Ecto neural progenitor cell (in vitro differentiated cells): ENCODE measurements around the gene CRYBG3.

Experiments
- DNase-seq: peaks from one replicate; pipeline ENCODE4 v3.0.0-alpha.2; 2018; ENCODE audit warnings: low spot score

CRYBG3 gene

DNA sequence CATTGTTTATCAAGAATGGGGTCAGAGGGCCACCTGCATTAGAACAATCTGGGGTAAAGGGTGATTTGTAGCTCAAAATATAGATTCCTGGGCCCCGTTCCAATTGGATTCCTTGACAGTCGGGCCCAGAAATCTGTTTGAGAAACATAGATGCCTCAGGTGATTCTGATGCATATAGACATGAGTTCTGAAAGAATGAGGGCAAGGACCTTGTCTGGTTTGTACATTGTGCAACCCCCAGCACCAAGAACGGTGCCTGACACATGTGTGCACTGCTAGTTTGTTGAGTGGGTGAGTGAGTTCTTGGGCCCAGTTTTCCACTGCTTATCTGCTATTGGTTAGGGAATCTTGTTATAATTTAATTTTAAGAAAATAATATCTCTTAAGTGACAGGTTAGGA lies 16.6 kb downstream of the CRYBG3 start:
- DNase-seq = no peak

DNA sequence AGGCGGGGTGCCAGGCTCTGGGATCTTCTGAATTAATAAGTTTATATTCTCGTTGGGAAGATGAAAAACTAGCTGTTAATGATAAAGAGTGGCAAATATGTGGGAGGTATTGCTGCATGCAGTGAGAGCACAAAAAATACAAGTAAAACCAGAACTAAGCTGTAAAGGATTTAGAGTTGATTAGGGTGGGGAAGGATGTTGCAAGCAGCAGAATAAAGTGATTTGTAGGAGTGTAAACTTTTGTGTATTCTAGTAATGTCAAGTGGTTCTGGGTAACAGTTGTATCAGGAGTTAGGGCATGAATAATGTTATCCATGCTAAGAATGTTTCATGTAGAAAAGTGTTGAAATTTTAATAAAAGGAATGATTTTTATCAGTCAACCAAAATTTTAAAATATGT lies 18.1 kb downstream of the CRYBG3 start:
- DNase-seq = no peak

DNA sequence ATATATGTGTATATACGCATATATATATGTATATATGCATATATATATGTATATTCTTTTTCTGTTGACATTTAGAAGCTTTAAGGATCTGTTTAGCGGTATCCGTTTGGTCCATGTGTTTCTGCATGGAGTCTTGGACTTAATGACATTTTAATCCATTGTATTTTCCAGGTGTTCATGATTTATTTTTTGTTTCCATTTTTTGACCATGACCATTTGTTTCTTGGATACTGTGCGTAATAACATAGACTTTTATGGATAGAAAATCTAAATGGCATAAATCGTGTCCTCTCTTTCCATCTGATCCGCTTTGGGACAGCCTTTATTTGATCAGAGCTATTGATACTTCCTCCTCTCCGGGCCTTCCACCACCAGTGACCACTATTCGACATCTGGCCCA lies 19.5 kb downstream of the CRYBG3 start:
- DNase-seq = no peak

DNA sequence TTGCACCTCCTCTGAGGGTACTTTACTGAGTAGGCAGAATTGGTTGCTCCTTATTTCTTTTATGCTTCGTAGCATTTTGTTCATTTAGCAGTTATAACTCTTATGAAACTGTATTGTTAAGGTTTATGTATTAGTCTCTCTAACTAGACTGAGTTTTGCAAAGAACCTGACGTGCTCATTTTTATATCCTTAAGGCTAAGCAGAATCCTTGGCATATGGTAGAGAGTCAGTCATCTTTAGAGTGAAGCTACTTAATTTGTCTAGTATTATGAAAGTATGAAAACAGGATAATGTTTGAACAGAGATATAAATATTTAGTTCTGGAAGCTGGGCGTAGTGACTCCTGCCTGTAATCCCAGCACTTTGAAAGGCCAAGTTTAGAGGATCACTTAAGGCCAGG lies 20.1 kb downstream of the CRYBG3 start:
- no peak for DNase-seq

DNA sequence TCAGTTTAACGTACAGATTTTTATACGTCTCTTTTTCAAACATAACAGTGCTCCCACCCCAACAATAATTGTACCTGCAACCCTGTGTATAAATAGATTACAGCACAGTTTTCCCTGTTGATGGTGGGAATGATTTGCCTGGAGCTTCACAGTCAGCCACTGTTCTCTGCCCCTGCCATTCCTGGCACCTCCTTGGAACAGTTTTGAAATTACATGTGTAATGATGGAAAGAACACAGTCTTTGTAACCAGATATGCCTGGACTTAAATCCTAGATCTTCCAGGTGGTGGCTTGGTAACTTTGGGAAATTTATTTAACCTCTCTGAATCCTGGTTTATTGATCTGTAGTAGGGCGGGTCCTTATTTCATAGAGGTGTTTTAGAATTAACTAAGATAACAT lies 27.0 kb downstream of the CRYBG3 start:
- DNase-seq = no peak

DNA sequence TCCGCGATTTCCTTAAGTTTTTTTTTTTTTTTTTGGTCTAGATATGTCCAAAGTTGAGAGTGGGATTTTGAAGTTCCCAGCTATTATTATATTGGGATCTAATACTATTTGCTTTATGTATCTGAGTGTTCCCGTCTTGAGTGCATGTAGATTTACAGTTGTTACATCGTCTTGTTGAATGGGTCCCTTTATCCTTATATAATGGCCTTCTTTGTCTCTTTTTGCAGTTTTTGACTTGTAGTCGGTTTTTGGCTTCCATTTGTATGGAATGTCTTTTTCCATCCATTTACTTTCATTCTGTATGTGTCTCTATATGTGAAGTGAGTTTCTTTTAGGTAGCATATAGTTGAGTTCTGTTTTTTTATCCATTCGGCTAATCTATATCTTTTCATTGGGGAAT lies 35.6 kb downstream of the CRYBG3 start:
- DNase-seq = no peak

DNA sequence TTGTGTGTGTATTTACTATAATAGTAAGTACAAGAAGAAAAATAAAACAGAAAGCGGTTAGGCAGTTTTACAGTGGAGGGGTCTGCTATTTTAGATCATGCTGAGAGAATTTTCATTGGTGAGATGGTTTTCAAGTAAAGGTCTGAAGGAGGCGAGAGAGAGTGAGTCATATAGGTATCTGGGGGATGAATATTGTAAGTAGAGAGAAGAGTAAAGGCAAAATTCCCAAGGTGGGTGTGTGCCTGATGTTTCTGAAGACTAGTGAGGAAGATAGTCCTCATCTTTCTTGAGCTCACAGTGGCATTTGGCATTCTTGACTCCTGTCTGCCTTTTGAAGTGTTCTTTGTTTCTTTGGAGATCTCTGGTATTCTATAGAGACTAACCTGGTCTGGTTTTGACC lies 38.6 kb downstream of the CRYBG3 start:
- no peak for DNase-seq

DNA sequence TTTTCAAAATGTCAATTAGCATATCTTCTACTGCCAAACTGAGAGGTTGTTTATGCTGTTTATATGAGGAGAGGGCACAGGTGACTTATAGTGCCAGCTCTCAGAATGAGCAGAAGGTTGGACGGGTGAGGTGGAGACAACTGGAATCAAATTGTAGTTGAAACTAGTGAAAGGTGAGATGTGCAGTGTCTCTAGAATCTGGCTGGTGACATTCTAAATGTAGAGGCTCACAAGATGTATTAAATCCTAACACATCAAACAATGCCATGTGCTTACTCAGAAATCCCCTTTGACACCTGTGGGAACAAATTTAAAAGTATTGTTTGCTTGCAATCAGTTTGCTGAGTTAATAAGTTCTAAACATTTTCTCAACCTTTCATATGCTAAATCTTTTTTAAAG lies 40.8 kb downstream of the CRYBG3 start:
- no peak for DNase-seq

DNA sequence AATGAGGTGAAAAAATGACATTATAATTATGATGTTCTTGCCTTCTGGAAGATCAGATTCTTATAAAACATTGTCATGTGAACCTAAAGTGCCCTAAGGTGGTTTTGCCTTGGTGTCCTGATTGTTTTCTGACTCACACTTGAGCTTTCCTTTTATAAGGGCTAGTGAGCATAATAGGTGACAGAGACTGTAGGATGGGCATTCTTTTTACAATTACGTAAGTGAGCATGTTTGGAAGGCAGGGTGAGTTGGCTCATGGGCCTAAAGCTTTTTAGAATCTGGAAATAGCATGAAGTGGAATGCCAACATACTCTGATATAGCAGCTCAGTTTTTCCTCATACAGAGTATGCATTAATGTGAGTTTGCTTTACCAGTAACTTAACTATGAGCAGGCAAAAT lies 41.2 kb downstream of the CRYBG3 start:
- no peak for DNase-seq

DNA sequence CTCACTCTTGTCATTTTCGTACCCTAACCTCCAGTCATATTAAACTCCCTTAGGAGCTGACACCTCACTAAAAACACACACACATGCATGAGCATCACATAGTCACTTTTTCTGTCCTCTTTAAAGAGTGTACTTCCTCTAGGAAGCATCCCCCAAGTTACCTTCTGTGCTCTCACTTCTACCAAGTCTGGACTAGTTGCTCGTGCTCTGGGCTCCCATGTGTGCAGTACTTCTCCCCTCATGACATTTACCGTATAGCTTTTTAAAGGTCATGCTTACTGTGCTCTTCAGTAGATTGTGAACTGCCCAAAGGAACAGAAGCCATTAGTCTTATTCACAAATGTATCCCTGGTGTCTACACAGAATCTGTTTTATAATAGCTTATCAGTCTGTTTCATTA lies 42.0 kb downstream of the CRYBG3 start:
- no peak for DNase-seq

DNA sequence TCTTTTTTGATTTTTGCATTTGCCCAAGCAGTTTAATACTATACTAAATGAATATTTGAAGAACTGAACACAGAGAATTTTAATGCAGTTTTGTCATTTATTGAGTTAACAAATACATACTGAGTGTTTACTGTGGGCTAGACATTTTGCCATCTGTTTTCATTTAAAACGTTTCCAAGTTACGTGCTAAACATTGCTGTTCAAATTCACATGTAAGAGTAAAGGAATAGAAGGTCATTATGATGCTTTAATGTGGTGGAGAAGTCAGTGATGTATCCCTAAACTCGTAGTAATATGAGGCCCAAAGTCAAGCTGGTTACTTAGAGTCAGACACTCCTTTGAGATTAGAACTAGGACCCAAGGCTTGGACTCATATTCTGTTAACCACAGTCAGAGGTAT lies 49.4 kb downstream of the CRYBG3 start:
- DNase-seq = no peak

DNA sequence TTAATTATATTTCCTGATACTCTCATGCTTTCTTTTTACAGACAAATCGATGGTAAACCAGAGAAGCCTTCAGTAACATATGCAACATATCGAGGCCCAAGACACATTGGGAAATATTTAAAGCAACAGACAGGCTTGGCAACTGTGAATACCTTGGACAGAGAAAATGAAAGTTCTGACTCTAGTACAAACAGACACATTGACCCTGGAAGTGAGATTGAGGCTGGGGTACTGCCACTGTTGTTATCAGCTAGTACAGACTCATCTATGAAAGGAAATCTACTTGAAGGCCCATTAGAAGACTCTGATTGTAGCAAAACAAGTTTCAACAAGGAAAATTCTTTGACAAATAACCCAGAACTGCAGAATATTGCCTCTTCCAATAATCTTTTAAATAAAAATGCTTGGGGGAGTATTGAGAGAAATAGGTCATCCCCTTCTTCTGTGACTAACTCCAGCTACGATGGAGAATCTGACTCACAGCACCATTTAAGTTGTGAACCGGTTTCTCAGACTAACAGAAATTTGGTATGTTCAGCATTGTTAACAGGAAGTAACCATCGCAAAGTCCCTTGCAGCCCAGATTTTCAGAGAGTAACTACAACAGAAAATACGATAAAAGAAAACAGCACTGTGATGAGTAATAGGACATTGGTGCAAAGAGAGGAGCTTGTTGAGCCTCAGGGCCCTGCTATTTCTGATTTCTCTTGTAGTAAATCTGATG lies 50.2 kb downstream of the CRYBG3 start:
- no peak for DNase-seq

DNA sequence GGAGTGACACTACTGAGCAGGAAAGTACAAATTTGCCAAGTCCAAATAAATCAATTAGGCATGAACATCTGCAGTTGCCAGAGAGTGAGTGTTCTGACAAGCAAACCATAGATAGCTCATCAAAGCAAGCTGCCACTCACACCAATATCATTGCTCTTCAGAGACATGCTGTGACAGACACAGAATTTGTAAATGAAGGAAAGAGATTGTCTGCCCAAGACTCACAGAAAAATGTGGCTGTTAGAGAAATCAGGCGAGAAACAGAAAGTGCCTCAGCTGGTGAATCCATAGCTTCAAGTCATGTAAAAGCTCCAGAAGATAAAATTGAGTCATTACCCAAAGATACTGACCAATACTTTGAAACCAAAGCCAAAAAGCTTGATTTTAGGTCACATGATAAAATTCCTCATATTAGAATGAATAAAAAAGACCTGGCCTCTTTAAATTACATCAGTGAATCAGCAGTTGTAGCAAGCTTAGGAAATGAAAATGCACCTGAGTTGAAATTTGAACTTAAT lies 50.8 kb downstream of the CRYBG3 start:
- no peak for DNase-seq

DNA sequence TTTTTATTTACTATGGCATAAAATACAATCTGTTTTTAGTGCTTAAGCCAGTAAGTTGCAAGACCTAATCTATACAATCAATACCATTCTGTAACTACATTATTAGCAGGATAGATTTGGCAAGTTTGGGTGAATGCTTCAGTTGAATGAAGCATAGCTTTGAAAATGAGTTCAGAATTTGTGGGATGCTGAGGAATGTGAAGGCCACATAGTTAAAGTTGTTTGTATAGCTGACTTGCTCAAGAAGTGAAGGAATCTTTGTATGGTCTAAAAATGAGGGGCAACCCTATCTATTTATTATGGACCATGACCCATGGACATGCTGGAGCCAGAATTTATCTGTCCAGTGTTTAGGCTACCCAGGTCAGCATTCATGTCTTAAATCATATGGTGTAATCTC lies 58.5 kb downstream of the CRYBG3 start:
- DNase-seq = no peak

DNA sequence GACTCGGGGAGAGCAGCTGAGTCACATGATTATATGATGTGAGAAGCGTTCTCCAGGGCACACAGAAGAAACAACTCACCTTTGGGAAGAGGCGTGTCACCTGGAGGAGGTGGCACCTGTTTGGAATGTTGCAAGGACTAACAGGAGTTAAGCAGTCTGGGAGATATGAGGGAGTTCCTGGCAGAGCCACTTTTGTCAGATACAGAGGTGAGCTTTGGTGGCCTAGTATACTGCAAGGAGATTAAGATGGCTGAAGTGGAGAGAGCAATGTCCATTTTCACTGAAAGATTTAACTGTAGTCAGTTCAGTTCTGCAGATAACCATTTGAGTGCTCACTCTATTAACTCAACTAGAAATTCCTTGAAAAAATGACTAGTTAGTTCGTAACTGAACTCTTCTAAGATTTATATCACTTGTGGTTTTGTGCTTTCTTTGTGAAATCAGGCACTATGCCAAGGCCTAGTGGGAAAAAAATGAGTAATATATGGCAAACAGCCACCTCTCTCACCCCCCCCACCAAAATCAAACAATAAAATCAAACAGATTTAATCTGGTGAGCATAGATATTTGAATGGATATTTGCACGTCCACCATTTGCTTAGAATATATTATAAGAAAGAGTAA lies 61.3 kb downstream of the CRYBG3 start:
- no peak for DNase-seq

DNA sequence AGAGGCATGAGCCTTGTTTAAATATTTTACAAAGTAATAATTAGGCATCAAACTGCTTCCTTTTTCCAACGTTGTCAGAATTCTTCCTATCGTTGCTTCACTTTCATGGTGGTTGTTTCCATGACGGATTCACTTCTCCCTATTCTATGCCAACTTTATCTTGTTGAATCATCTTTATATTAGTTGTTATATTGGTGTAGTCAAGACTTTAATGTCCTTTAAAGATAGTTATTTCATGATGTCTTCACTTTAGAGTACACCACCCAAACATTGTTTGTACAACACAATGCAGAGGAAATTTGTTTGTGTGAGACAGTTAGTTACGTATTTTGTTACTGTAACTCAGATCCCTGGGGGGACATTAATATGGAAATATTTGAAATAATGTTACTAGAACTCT lies 61.9 kb downstream of the CRYBG3 start:
- DNase-seq = no peak

DNA sequence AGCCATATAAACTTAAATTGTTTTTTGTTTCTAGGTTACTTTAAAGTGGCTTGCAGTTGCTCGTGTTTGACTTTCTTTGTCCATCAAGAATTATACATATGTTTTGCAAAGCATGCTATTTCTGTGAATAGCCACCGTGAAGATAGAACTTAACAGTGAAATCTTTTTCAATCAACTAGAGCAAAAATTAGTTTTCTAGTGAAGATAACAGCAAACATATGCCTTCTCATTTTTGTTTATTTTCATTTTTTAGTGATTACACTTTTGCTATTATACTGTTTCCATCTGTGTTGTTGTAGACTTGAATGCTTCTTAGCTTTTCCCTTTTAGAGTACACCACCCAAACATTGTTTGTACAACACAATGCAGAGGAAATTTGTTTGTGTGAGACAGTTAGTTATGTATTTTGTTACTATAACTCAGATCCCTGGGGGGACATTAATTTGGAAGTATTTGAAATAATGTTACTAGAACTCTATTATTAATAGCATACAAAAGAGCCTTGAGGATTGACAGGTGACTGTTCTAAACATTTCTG lies 62.8 kb downstream of the CRYBG3 start:
- DNase-seq = no peak

DNA sequence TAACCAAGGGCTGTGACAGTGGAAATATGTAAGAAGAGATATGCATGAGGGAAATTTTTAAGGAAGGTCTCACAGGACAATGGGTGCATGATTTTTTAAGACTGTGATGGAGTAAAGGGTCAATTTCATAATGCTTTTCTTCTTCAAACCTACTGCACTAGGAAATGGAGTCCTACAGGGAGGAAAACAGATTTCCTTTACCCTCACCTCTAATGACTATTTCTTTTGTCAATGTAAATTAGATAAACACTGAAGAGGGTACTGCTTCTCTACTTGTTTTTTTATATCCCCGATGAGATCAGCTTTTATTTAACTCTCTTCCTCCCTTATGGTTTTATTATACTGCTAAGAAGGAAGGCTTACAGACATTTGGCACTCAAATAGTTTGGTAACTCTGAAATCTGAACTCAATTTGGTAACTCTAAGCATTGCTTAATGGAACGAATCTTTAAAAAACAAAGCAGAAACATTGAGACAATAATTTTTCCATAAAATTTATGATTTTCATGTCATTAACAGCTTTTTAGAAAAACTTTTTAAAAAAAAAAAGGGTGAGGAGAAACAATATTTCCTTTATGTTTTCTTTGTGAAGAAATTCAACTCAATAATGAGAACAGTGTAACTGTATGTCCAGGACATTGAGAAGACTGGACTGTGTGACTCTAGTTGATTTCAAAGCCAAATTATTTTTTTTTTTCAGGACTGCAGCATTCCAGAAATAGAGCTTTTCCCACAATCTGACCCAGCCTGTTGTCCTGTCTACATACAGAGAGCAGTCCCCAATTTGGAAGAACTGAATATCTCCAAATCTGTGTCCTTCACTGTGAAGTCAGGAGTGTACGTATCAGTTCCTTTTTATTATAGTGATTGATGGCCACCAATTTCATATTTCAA lies 64.4 kb downstream of the CRYBG3 start:
- DNase-seq = no peak

DNA sequence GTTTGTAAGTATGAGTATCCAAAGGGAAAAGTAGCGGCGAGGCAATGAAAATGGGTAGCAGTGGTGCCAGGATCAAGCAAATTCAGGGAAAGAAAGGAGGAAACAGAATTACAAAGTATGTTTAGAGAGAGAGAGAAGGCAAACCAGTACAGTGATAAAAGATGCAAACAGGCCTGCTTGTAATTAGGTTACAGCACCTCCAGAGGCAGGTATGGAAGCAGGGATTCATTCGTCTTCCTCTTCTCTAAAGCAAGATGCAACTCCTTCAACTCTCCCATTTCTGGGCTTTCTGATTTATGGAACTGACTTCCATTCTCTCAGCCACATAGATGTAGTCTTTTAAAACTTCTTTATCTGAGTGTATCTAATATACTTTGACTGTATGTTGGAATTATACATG lies 68.0 kb downstream of the CRYBG3 start:
- DNase-seq = no peak

DNA sequence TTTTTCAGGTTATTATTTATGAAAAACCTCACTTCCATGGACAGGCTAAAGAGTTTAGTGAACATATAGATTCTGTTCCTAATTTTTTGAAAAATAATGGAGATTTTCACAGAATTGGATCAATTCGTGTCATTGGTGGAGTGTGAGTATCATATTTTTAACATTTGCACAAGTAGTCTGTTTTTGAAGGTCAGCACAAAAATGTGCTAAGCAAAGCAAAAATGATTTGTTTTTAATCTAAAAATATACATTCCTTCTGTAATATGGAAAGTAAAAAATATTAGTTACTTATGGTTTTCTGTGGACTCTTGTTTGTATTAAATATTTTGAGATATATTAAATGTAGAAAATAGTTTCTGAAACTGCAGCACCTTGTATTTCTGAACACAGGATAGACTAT lies 71.0 kb downstream of the CRYBG3 start:
- no peak for DNase-seq

DNA sequence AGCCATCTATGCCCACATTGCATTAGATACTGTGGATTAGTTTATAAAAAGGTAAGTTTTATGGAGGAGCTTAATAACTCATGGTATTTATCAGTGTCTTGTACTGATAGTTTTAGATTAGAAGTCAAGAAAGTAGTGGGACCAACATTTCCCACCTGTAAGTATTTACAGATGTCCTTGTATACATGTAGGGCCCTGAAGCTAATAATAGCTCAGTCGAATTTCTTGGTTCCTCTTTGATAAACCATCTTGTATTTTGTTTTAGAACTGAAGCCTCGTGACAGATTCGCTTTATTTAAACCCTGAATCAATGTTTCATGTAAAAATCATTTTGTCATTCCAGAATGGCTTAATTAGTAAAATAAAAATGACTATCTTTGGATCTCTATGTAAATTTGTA lies 73.4 kb downstream of the CRYBG3 start:
- no peak for DNase-seq

DNA sequence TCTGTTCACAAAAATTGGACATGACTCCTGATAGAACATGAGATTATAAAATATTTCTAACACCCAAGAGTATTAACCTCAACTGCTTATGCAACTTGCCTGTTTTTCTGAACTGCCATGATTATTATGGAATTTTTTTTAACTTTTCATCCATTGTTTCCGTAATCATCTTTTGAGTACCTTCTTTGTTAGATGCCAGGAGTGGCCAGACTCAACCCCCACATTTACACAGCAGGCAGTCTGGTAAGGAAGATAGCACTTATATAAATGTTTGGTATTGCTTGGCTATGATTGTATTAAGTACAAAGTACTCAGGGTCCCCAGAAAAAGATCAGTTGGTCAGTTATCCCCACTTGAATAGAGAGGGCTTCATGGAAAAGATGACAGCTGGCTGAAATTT lies 74.3 kb downstream of the CRYBG3 start:
- DNase-seq = no peak

DNA sequence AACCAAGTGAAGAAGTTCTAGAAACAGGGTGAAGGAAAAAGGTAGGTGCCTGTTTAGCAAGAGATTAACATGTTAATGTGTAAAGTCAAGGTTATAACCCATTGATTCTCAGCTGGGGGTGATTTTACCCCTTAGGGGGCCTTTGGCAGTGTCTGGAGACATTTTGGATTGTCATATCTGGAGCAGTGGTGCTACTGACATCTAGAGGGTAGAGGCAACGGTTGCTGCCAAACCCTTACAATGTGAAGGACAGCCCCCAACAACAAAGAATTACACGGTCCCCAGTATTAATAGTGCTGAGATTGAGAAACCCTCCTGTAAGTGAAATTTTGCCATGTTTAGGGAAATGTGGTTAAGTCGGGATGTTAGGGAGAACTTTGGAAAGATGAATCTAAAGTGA lies 74.7 kb downstream of the CRYBG3 start:
- no peak for DNase-seq
